Neuronal stem cell (in vitro differentiated cells): ENCODE measurements around the gene CAPNS1.

ENCODE experiments used
- DNase-seq: peaks from one replicate; pipeline ENCODE4 v3.0.0-alpha.2; 2013; ENCODE audit warnings: low spot score
- H2AFZ ChIP-seq: one replicate; pipeline ENCODE4 v1.6.1; 2013; ENCODE audit warnings: mild to moderate bottlenecking, low read length, inconsistent platforms
- H2AK5ac ChIP-seq: 2 replicates; pipeline ENCODE4 v1.6.1; 2013; ENCODE audit warnings: low read depth, mild to moderate bottlenecking, inconsistent platforms, low read length, moderate library complexity, mixed read lengths
- H2BK120ac ChIP-seq: 2 replicates; pipeline ENCODE4 v1.6.1; 2013; ENCODE audit warnings: low read depth, mild to moderate bottlenecking, inconsistent platforms, low read length, moderate library complexity, mixed read lengths
- H2BK12ac ChIP-seq: one replicate; pipeline ENCODE4 v1.6.1; 2013; ENCODE audit warnings: low read length, inconsistent platforms
- H2BK15ac ChIP-seq: 2 replicates; pipeline ENCODE4 v1.6.1; 2013; ENCODE audit warnings: mild to moderate bottlenecking, low read length, inconsistent platforms, mixed read lengths
- H2BK5ac ChIP-seq: one replicate; pipeline ENCODE4 v1.6.1; 2013; ENCODE audit warnings: inconsistent platforms, mild to moderate bottlenecking, low read length, moderate library complexity
- H3K14ac ChIP-seq: one replicate; pipeline ENCODE4 v1.6.1; 2013; ENCODE audit warnings: low read length, inconsistent platforms
- H3K18ac ChIP-seq: 2 replicates; pipeline ENCODE4 v1.6.1; 2013; ENCODE audit warnings: low read length, inconsistent platforms
- H3K23ac ChIP-seq: 2 replicates; pipeline ENCODE4 v1.6.1; 2013; ENCODE audit warnings: low read depth, mild to moderate bottlenecking, mixed read lengths, low read length, inconsistent platforms; ENCODE audit not compliant: poor library complexity
- H3K27ac ChIP-seq: replicated peaks from 3 replicates; pipeline ENCODE4 v1.5.1; 2013; ENCODE audit warnings: low read length, inconsistent platforms
- H3K27me3 ChIP-seq, 3 experiments: 2 replicates each; pipeline ENCODE4 v1.6.1; 2013; ENCODE audit warnings: low read length in 3 of 3, mild to moderate bottlenecking in 2 of 3, inconsistent platforms in 1 of 3, low read depth in 1 of 3, mixed read lengths in 1 of 3, moderate library complexity in 1 of 3; ENCODE audit not compliant: control insufficient read depth in 3 of 3, insufficient read depth in 3 of 3
- H3K36me3 ChIP-seq, 2 donors: replicated peaks in 1 of 2; 2 replicates each; pipeline ENCODE4 v1.6.1; 2013; ENCODE audit warnings: low read length in 2 of 2; ENCODE audit not compliant: control insufficient read depth in 2 of 2, insufficient read depth in 2 of 2
- H3K4ac ChIP-seq: 2 replicates; pipeline ENCODE4 v1.6.1; 2013; ENCODE audit warnings: inconsistent platforms, mild to moderate bottlenecking, low read length, moderate library complexity
- H3K4me1 ChIP-seq, 2 donors: 1 replicate in 1 of 2; 2 replicates in 1 of 2; pipeline ENCODE4 v1.6.1; 2013; ENCODE audit warnings: low read length in 2 of 2, low read depth in 1 of 2; ENCODE audit not compliant: control insufficient read depth in 2 of 2, insufficient read depth in 1 of 2
- H3K4me2 ChIP-seq: one replicate; pipeline ENCODE4 v1.6.1; 2013; ENCODE audit warnings: mild to moderate bottlenecking, low read length, inconsistent platforms; ENCODE audit not compliant: insufficient read depth, poor library complexity, severe bottlenecking
- H3K4me3 ChIP-seq, 2 donors: 2 replicates each; pipeline ENCODE4 v1.5.1; 2013; ENCODE audit warnings: low read length in 2 of 2, mild to moderate bottlenecking in 2 of 2, inconsistent platforms in 1 of 2, moderate library complexity in 1 of 2
- H3K79me1 ChIP-seq: one replicate; pipeline ENCODE4 v1.6.1; 2013; ENCODE audit warnings: low read depth, mild to moderate bottlenecking, inconsistent platforms, low read length, moderate library complexity
- H3K9ac ChIP-seq: one replicate; pipeline ENCODE4 v1.6.1; 2013; ENCODE audit warnings: mild to moderate bottlenecking, low read depth, low read length, inconsistent platforms; ENCODE audit not compliant: poor library complexity
- H3K9me3 ChIP-seq, 2 donors: replicated peaks in 1 of 2; 2 replicates each; pipeline versions ENCODE3 to v1.6.1; 2013; ENCODE audit warnings: low read length in 2 of 2, mild to moderate bottlenecking in 2 of 2, inconsistent platforms in 1 of 2, low read depth in 1 of 2, mixed read lengths in 1 of 2, moderate library complexity in 1 of 2; ENCODE audit not compliant: control insufficient read depth in 2 of 2, insufficient read depth in 1 of 2
- H4K8ac ChIP-seq: one replicate; pipeline ENCODE4 v1.6.1; 2013; ENCODE audit warnings: low read depth, mild to moderate bottlenecking, inconsistent platforms, low read length, moderate library complexity
- H4K91ac ChIP-seq: one replicate; pipeline ENCODE4 v1.6.1; 2013; ENCODE audit warnings: low read length, low read depth, mild to moderate bottlenecking, inconsistent platforms; ENCODE audit not compliant: poor library complexity
- WGBS, 2 donors: extraction: QIAGEN DNeasy Blood & Tissue Kit; methylation state at CpG; one replicate each; pipeline ENCODE4 v1.1.7; 2013; ENCODE audit warnings: missing lambda C conversion rate in 2 of 2, mixed read lengths in 1 of 2; ENCODE audit not compliant: insufficient read length in 2 of 2, insufficient replicate concordance in 1 of 2; ENCODE audit errors: extremely low coverage in 2 of 2; 5-methylcytosine and 5-hydroxymethylcytosine counted together

The CAPNS1 gene

GRCh38 chr19:36106441-36106840 lies 33.4 kb upstream of the CAPNS1 start:
- H3K4me3 ChIP-seq, result no peak overlapping the region
- no peak for DNase-seq
- H3K4me1 ChIP-seq, result peaks cover 0 to 11% of the 10 kb centered on the region in 2 donors
- H3K23ac ChIP-seq, result no peak overlapping the region
- H3K4me2 ChIP-seq, result no peak overlapping the region
- no peaks in the 10 kb centered on the region for H3K9me3 ChIP-seq
- H3K9ac ChIP-seq, result no peak overlapping the region
- no peak overlapping the region for H2AFZ ChIP-seq
- no peak overlapping the region for H3K14ac ChIP-seq
- peaks cover 12% of the 10 kb centered on the region for H3K79me1 ChIP-seq
- H2BK120ac ChIP-seq, result no peak overlapping the region
- H3K27ac ChIP-seq, result no peak overlapping the region
- H2BK12ac ChIP-seq, result no peak overlapping the region
- H3K36me3 ChIP-seq, result peaks cover 45 to 67% of the 10 kb centered on the region in 2 donors
- no peak overlapping the region for H2BK15ac ChIP-seq
- WGBS, 2 donors, result no CpG with 5 or more reads among the region's 6 CpGs
- H2BK5ac ChIP-seq, result no peak overlapping the region
- H3K27me3 ChIP-seq, result peaks cover 0 to 1% (median 0%) of the 10 kb centered on the region in 3 experiments
- no peak overlapping the region for H2AK5ac ChIP-seq
- no peak overlapping the region for H3K4ac ChIP-seq
- H3K18ac ChIP-seq, result no peak overlapping the region
- H4K91ac ChIP-seq, result no peak overlapping the region
- H4K8ac ChIP-seq, result no peak overlapping the region

GRCh38 chr19:36106991-36107390 lies 32.9 kb upstream of the CAPNS1 start:
- no CpG with 5 or more reads among the region's 5 CpGs for WGBS, 2 donors
- Histone ChIP-seq H3K4me1 (peaks cover 0 to 13% of the 10 kb centered on the region in 2 donors), H3K4me3 (no peak overlapping the region), H4K8ac (no peak overlapping the region), H4K91ac (no peak overlapping the region), H2BK15ac (no peak overlapping the region), H3K18ac (no peak overlapping the region), H3K27me3 (peaks cover 0 to 1% (median 0%) of the 10 kb centered on the region in 3 experiments), H3K79me1 (peaks cover 10% of the 10 kb centered on the region), H2AK5ac (no peak overlapping the region), H3K9me3 (no peaks in the 10 kb centered on the region), H3K27ac (no peak overlapping the region), H3K36me3 (peaks cover 40 to 66% of the 10 kb centered on the region in 2 donors), H2BK120ac (no peak overlapping the region), H3K4ac (no peak overlapping the region), H2BK12ac (no peak overlapping the region), H3K14ac (no peak overlapping the region), H2AFZ (no peak overlapping the region), H3K23ac (no peak overlapping the region), H3K4me2 (no peak overlapping the region), H2BK5ac (no peak overlapping the region), H3K9ac (no peak overlapping the region)
- DNase-seq, result no peak

GRCh38 chr19:36108684-36109083 lies 31.2 kb upstream of the CAPNS1 start:
- H3K79me1 ChIP-seq, result peaks cover 16% of the 10 kb centered on the region
- peaks cover 0 to 2% of the 10 kb centered on the region in 2 donors for H3K9me3 ChIP-seq
- H2BK120ac ChIP-seq, result no peak overlapping the region
- no peak overlapping the region for H3K4me2 ChIP-seq
- H3K18ac ChIP-seq, result no peak overlapping the region
- H3K4me1 ChIP-seq, result peaks cover 0 to 18% of the 10 kb centered on the region in 2 donors
- H3K14ac ChIP-seq, result no peak overlapping the region
- no peak overlapping the region for H3K4ac ChIP-seq
- peaks cover 0 to 1% (median 0%) of the 10 kb centered on the region in 3 experiments for H3K27me3 ChIP-seq
- no peak overlapping the region for H4K8ac ChIP-seq
- no peak overlapping the region for H3K23ac ChIP-seq
- peaks cover 38 to 66% of the 10 kb centered on the region in 2 donors for H3K36me3 ChIP-seq
- no peak overlapping the region for H3K27ac ChIP-seq
- WGBS, 2 donors, result no CpG with 5 or more reads among the region's 3 CpGs
- no peak overlapping the region for H2BK5ac ChIP-seq
- no peak overlapping the region for H2BK15ac ChIP-seq
- H3K4me3 ChIP-seq, result no peak overlapping the region
- H3K9ac ChIP-seq, result no peak overlapping the region
- no peak overlapping the region for H2BK12ac ChIP-seq
- DNase-seq, result no peak
- H2AK5ac ChIP-seq, result no peak overlapping the region
- no peak overlapping the region for H2AFZ ChIP-seq
- no peak overlapping the region for H4K91ac ChIP-seq

GRCh38 chr19:36110487-36111199 lies 29.2 kb upstream of the CAPNS1 start, which contains the start of gene OVOL3:
OVOL3 (plus strand) TSS chr19:36111143; CDS start chr19:36111203, 60 bp downstream.
- H3K9ac ChIP-seq, result peak within 1 kb of the TSS; percentile 75
- H3K18ac ChIP-seq, result peak within 1 kb of the TSS; percentile 70
- no peak within 1 kb of the TSS for H3K4ac ChIP-seq
- WGBS, 2 donors, result no CpG with 5 or more reads among the region's 1 CpG
- H3K4me2 ChIP-seq, result no peak within 1 kb of the TSS
- H3K79me1 ChIP-seq, result peaks cover 19% of the 10 kb centered on the region
- DNase-seq, result no peak
- H3K4me3 ChIP-seq, result no peak within 1 kb of the TSS
- peaks cover 0 to 1% (median 0%) of the 10 kb centered on the region in 3 experiments for H3K27me3 ChIP-seq
- no peak within 1 kb of the TSS for H3K23ac ChIP-seq
- peak within 1 kb of the TSS; percentile 13 for H2BK5ac ChIP-seq
- H3K27ac ChIP-seq, result peak within 1 kb of the TSS; percentile 23
- H2AFZ ChIP-seq, result no peak within 1 kb of the TSS
- no peak within 1 kb of the TSS for H2BK15ac ChIP-seq
- no peak within 1 kb of the TSS for H2BK120ac ChIP-seq
- H4K91ac ChIP-seq, result no peak within 1 kb of the TSS
- peaks cover 6 to 22% of the 10 kb centered on the region in 2 donors for H3K4me1 ChIP-seq
- no peak within 1 kb of the TSS for H2AK5ac ChIP-seq
- no peak within 1 kb of the TSS for H4K8ac ChIP-seq
- H3K36me3 ChIP-seq, result peaks cover 22 to 48% of the 10 kb centered on the region in 2 donors
- H3K14ac ChIP-seq, result no peak within 1 kb of the TSS
- H2BK12ac ChIP-seq, result no peak within 1 kb of the TSS
- peaks cover 0 to 2% of the 10 kb centered on the region in 2 donors for H3K9me3 ChIP-seq
